ENCODE measurements around the gene LRRC4C. TPM values are rescaled to one million over a fixed set of nuclear protein-coding genes. Genes with fewer than 3 reads are reported as not detected.

Gene LRRC4C
- total and polyA plus RNA-seq, 2 donors (not counting 3 experiments of a cell fraction or from before 2014, with no cell fraction given): not detected

GRCh38 chr11:40287916-40288803 is 1171.3 kb downstream of the LRRC4C start:
- ChIA-PET CTCF (no interaction called here), POLR2A (no interaction called here)
- Histone ChIP-seq H3K36me3 (ENCODE audit: control insufficient read depth in 2 of 2, extremely low read depth in 1 of 2, insufficient read depth in 2 of 2, low read length in 2 of 2) (no peaks in the 10 kb centered on the region), H3K27ac (ENCODE audit: insufficient read depth, low read depth, low read length) (no peak overlapping the region), H3K9me1 (replicated peaks; ENCODE audit: control insufficient read depth, extremely low read depth, insufficient read depth, low read length) (no peaks in the 10 kb centered on the region), H3K4me3 (replicated peaks in 1 of 3; ENCODE audit: insufficient read depth in 1 of 3, low read depth in 1 of 3, low read length in 3 of 3) (no peak overlapping the region), H3K9me3 (replicated peaks; ENCODE audit: control insufficient read depth, insufficient read depth, low read length) (no peaks in the 10 kb centered on the region), H3K4me1 (ENCODE audit: control insufficient read depth, extremely low read depth, insufficient read depth, low read length) (no peaks in the 10 kb centered on the region), H3K9ac (replicated peaks; ENCODE audit: extremely low read depth, insufficient read depth, low read length) (no peak overlapping the region), H3K4me2 (ENCODE audit: insufficient read depth, low read length) (no peak overlapping the region), H3K27me3 (ENCODE audit: control insufficient read depth in 2 of 2, insufficient read depth in 2 of 2, low read length in 2 of 2) (peaks cover 14 to 17% of the 10 kb centered on the region in 2 experiments), H3K79me2 (ENCODE audit: control insufficient read depth, insufficient read depth, low read length) (no peaks in the 10 kb centered on the region), H2AFZ (ENCODE audit: low read depth, low read length) (no peak overlapping the region), H4K20me1 (replicated peaks; ENCODE audit: control insufficient read depth, extremely low read depth, insufficient read depth, low read length) (no peaks in the 10 kb centered on the region)
- TF ChIP-seq EZH2 (IDR thresholded peaks at IDR 0.05; ENCODE audit: borderline replicate concordance, low read depth, low read length, severe bottlenecking) (no peak), FOS (IDR thresholded peaks at IDR 0.05; ENCODE audit: borderline replicate concordance, insufficient read depth, low read length) (no peak)
- no peak for DNase-seq (ENCODE audit: low read depth, low spot score)
- dilution Hi-C loops (cut with MboI; ENCODE audit: extremely low pct_ligation_motif_present, low sequenced_read_pairs): no loop called here
- intact Hi-C loops (cut with micrococcal nuclease): no loop called here
- BruUV-seq (replicated peaks): no TSS peak
- no peak for FAIRE-seq

GRCh38 chr11:40286137-40286536 is 1173.3 kb downstream of the LRRC4C start:
- no peak overlapping the region for H2AFZ ChIP-seq (ENCODE audit: low read depth, low read length)
- no peak overlapping the region for H3K27ac ChIP-seq (ENCODE audit: insufficient read depth, low read depth, low read length)
- dilution Hi-C loops (cut with MboI; ENCODE audit: extremely low pct_ligation_motif_present, low sequenced_read_pairs) (no loop called here), intact Hi-C loops (cut with micrococcal nuclease) (no loop called here)
- ChIA-PET POLR2A (no interaction called here), CTCF (no interaction called here)
- H3K9me1 ChIP-seq (replicated peaks; ENCODE audit: control insufficient read depth, extremely low read depth, insufficient read depth, low read length): no peaks in the 10 kb centered on the region
- H3K9ac ChIP-seq (replicated peaks; ENCODE audit: extremely low read depth, insufficient read depth, low read length): no peak overlapping the region
- H3K4me2 ChIP-seq (ENCODE audit: insufficient read depth, low read length): no peak overlapping the region
- no TSS peak for BruUV-seq (replicated peaks)
- H3K27me3 ChIP-seq (ENCODE audit: control insufficient read depth in 2 of 2, insufficient read depth in 2 of 2, low read length in 2 of 2): no peaks in the 10 kb centered on the region
- no peaks in the 10 kb centered on the region for H3K79me2 ChIP-seq (ENCODE audit: control insufficient read depth, insufficient read depth, low read length)
- FAIRE-seq: no peak
- H3K4me1 ChIP-seq (ENCODE audit: control insufficient read depth, extremely low read depth, insufficient read depth, low read length): no peaks in the 10 kb centered on the region
- no peak for TF ChIP-seq GATA2 (IDR thresholded peaks at IDR 0.05; ENCODE audit: insufficient read depth, insufficient read length, low read depth, low read length)
- no peak overlapping the region for H3K4me3 ChIP-seq (replicated peaks in 1 of 3; ENCODE audit: insufficient read depth in 1 of 3, low read depth in 1 of 3, low read length in 3 of 3)
- H4K20me1 ChIP-seq (replicated peaks; ENCODE audit: control insufficient read depth, extremely low read depth, insufficient read depth, low read length): no peaks in the 10 kb centered on the region
- no peak for DNase-seq (ENCODE audit: low read depth, low spot score)
- no peaks in the 10 kb centered on the region for H3K9me3 ChIP-seq (replicated peaks; ENCODE audit: control insufficient read depth, insufficient read depth, low read length)
- no peaks in the 10 kb centered on the region for H3K36me3 ChIP-seq (ENCODE audit: control insufficient read depth in 2 of 2, extremely low read depth in 1 of 2, insufficient read depth in 2 of 2, low read length in 2 of 2)

All from endothelial cell of umbilical vein (primary cell).